Stimulated activated CD4-positive, alpha-beta T cell treated with anti-CD3 and anti-CD28 coated beads, Interleukin-15, amount 100 ng/mL, for 24 hours (primary cell): Measurements from ENCODE around the gene MAGI1.
"Not testable (repeated sequence)": the region's sequence is repeated elsewhere in the genome, so short reads cannot be mapped to it uniquely, and the experiment has no call there.

Experiments
- DNase-seq: peaks from one replicate; pipeline ENCODE4 v3.0.0-alpha.2; 2020

The MAGI1 gene

GRCh38 chr3:65902304-65902793 is 136.4 kb downstream of the MAGI1 start:
- no peak for DNase-seq

DNA sequence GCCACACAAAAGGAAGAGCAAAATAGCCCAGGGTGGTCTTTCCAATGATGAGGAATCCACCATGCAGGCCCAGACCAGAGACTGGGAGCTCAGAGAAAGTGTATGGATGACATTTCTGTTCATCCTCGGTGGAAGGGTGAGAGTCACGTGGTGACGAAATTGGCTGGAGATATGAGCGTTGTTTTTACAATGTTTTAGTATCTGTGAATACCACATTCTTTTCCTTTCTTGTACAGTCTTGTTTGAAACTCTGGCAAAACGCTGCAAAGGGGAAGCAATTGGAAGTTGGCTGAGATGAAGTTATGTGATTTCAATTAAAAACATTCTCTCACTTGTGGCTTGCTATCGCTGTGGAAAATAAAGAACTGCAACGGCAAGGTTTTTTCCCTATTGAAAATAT is 137.5 kb downstream of the MAGI1 start:
- DNase-seq, result no peak

DNA sequence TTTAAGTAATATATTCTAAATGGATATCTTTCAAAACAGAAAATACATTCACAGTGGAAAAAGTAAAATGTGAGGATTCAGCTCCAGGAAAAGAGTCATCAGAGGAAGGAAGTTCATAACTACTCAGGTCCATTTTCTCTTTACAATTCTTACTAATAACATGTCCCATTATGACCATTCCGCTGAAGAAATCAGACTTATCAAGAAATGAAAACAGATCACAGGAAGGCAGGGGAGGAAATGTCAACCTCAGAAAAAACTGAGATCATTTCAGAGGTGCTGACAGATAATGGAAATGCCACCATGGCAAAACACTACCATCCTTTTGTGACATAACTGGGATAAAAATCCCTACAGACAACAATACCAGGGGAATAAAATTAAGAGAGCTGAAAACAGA is 139.5 kb downstream of the MAGI1 start:
- no peak for DNase-seq

DNA sequence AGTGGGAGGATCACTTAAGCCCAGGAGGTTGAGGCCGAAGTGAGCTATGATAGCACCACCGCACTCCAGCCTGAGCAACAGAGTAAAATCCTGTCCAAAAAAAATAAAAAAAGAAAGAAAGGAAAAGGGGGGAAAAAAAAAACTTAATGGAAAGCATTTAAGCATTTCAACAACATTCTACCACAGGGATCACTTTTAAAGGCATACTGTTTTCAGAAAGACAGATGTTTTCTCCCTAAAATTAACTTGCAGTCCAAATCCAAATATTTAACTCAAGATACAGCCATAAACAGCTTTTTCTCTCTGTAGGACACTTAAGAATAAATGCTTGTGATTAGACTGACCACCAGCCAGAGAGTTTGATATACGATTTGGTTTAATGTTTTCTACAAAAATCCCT is 141.0 kb downstream of the MAGI1 start:
- DNase-seq, result no peak

DNA sequence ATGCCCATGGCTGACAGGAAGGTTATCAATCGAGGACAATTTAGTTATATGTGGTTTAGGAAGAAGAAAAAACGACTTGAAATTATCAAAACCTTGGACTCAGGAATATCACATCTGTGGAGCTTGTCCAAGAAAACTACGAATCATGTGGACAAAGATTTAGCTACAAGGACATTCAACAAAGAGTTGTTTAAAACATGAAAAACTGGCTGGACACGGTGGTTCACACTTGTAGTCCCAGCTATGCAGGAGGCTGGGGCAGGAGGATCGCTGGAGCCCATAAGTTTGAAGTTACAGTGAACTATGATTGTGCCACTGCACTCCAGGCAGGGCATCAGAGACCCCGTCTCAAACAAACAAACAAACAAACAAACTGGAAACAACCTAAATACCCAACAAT is 142.4 kb downstream of the MAGI1 start:
- no peak for DNase-seq

- DNase-seq, result no peak
Measured at GRCh38 chr3:65894679-65895453, 143.9 kb downstream of the MAGI1 start.

DNA sequence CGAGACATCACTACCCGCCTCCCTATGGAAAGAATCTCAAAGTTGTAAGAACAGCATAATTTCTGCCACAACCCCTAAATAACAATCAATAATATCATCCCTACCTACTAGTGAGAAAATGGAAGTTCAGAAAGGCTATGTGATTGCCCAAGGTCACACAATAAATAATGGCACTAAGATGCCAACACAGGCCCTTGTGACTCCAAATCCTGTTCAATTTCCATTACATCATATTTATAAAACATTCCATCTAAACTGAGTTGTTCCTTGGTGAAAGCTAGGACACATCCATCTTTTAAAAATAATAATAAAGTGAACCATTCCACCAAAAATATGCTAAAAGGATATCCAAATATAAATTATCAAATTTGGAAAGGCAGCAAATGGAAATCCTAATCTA is 144.6 kb downstream of the MAGI1 start:
- no peak for DNase-seq

GRCh38 chr3:65893631-65894030 is 145.1 kb downstream of the MAGI1 start:
- DNase-seq, result no peak

DNA sequence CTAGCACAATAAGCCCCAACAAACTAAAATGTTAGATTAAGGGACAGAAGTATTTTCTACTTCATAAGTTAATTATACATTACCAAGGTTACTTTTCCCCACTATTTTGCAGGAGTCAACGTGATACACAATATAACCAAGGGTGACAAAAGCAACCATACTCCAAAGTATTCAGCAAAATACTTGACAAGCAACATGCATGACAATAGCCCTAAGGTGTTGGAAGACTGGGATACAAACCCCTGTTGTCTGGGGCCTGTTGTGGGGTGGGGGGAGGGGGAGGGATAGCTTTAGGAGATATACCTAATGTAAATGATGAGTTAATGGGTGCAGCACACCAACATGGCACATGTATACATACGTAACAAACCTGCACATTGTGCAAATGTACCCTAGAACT is 147.2 kb downstream of the MAGI1 start:
- DNase-seq, result not testable (repeated sequence)

DNA sequence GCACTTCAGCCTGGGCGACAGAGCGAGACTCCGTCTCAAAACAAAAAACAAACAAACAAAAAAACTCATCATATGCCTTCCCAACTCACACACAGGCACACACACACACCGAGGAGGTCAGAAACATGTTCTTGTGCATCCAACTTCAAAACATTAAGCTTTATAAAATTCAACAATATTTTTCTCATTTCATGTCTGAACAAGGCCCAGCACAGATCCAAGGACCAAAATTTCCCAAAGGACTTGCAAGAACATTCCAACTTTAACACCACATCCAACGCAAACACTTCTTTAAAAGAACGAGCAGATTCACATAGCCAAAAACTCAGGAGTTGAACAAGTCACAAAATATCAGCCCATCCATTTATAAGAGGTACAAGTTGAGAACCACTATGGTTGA is 148.4 kb downstream of the MAGI1 start:
- no peak for DNase-seq

DNA sequence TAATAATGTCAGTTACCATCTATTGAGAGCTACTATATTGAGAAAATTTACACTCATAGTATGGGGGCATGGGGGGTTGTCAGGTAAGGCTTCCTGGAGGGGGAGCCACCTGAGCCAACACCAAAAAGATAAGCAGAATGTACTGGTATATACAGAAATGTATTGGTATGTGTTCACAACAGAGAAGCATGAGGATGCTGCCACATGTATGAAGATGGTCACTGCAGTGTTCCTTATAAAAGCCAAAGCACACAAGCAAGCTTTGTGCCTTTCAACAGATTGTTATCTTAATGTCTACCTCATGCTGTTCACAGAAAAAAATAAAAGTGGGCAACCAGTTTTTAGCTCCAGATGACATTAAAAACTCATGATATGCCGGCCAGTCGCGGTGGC is 149.0 kb downstream of the MAGI1 start:
- DNase-seq, result no peak

- no peak for DNase-seq
Measured at GRCh38 chr3:65888980-65889706, 149.6 kb downstream of the MAGI1 start.

GRCh38 chr3:65888196-65888595 is 150.5 kb downstream of the MAGI1 start:
- no peak for DNase-seq

DNA sequence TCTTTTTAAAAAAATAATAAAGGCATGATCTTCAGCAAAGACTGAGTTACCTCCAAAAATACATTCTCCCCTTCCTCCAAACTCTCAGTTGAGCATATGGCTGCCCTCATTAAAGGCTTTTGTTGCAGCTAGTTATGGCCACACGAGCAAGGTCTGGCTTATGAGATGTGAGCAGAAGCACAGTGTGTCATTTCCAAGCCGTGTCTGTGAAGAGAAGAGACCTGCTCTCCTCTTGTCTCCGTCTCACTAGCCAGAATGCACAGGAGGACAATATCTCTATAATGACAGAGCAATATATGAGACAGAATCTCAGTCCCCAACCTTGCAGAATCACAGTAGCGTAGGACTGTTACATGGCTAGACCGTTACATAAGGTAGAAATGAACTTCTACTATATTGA is 152.3 kb downstream of the MAGI1 start:
- no peak for DNase-seq

GRCh38 chr3:65884071-65884470 is 154.6 kb downstream of the MAGI1 start:
- no peak for DNase-seq

DNA sequence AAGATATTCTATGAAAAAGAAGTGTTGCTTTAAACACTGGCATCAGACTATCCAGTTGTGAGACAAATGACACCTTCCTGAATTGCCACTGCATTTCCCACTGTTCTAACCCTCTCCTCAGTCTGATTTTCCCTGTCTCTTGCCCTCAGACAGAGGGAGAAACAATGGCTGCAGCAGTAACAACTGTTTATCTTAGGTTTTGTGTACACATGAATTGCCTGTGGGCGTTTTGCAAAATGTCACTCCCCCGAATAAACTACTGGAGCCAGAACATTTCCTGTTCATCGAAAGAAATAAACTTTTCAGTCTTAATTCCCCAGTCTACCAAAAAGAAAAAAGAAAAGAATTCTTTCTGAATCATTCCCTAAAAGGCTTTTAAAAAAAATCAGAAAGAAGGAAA is 155.1 kb downstream of the MAGI1 start:
- DNase-seq, result no peak

DNA sequence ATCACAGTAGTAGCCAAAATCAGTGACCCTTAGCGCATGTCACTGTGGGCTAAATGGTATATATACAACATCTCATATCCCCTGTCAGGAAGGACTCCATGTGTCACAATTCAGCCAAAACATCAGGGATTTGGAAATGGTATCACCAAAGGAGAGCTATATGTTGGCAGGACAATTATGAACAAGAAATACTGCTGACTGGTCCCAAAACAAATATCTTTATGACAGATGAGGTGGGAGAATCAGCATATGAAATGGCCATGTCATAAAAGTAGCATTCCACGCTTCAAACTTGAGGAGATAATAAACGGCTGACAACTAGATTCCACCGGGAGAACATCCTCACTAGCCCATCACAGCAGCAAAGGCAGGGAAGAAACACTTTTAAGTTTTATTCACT is 158.4 kb downstream of the MAGI1 start:
- DNase-seq, result no peak

DNA sequence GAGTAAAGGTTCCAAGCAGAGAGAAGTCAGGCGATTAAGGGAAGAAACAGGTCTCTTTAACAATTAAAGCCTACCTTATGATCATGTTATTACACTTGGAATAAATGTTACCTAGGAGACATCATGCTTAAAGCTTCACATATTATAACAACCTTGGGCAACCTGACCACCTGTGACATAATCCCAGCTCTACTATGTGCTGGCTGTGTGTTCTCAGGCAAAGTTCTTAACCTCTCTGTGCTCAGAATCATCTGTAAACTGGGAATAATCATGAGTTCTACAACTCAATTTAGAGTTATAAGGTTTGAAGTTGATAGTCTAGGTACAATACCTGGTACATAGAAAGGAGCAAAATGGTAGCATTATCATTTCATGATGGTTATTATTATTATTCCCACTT is 159.3 kb downstream of the MAGI1 start:
- no peak for DNase-seq

DNA sequence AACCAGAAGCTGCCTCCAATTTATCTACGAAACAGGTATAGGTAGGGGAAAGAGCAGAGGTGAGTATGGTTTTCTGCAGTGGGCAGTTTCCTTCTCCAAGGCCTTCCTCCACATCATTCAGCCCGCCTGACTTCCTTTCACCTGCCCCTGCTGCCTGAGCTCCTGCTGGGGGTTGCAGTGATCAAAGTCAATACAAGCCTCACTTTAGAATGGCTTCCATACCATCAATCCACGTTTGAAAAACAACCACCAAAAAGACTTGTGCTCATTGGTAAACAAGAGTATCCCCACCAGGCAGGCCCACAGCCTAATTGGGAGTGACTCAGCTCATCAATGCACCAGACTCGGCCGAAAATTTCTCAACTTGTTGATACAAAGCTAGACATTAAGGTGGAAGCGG is 159.9 kb downstream of the MAGI1 start:
- DNase-seq, result no peak

DNA sequence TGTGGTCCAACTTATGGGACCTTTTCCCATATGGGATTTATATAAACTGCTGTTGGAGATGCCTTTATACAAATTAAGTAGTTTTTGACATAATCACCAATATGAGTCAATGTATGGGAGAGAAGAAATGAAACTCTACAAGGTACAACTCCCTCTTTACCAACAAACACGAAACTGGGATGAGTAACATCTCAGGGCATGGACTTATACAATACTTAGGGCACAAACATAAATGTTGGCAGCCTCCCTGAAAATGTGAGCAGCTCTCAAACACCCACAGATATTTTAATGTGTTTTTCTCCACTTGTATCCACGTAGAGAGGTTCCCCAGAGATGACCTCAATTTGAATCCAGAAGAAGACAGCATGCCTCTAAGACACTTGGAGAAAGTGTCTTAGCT is 161.6 kb downstream of the MAGI1 start:
- DNase-seq, result no peak

- DNase-seq, result no peak
Measured at GRCh38 chr3:65876028-65876420, 162.7 kb downstream of the MAGI1 start.

- no peak for DNase-seq
Measured at GRCh38 chr3:65875393-65876027, 163.2 kb downstream of the MAGI1 start.

DNA sequence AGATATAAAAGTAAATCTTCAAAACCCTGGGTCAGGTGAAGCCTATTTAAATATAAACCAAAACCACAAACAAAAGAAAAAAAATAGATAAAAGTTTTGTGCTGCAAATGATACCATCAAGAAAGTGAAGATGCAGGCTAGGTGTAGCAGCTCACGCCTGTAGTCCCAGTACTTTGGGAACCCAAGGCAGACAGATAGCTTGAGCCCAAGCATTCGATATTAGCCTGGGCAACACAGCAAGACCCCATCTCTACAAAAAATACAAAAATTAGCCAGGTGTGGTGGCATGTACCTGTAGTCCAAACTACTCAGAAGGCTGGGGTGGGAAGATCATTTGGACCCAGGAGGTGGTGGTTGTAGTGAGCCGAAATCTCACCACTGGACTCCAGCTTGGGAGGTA is 164.8 kb downstream of the MAGI1 start:
- no peak for DNase-seq

- no peak for DNase-seq
Measured at GRCh38 chr3:65873028-65873427, 165.7 kb downstream of the MAGI1 start.
